Breast epithelium (tissue), 4 donors: Measurements from ENCODE around the gene PRSS57. TPM values are rescaled to one million over a fixed set of nuclear protein-coding genes. Genes with fewer than 3 reads are reported as not detected.

Experiments
- DNase-seq, 2 donors: peaks; one replicate each; pipeline ENCODE4 v3.0.0-alpha.2; 2019; ENCODE audit warnings: low spot score in 2 of 2
- H3K27ac ChIP-seq, 2 donors: fragments of 200-600 bp; sonication (generic) in 1 of 2; one replicate each; pipeline ENCODE4 v1.5.1; 2016 to 2019; ENCODE audit warnings: mild to moderate bottlenecking in 1 of 2
- H3K27me3 ChIP-seq, 2 donors: fragments of 200-600 bp; sonication (generic) in 1 of 2; one replicate each; pipeline versions ENCODE4 v1.5.1 to v1.6.0; 2017 to 2019; ENCODE audit warnings: control low read depth in 1 of 2, mild to moderate bottlenecking in 1 of 2
- H3K36me3 ChIP-seq: fragments of 200-600 bp; one replicate; pipeline ENCODE4 v1.5.1; 2019
- H3K4me1 ChIP-seq, 2 donors: fragments of 200-600 bp; sonication (generic); one replicate each; pipeline ENCODE4 v1.5.1; 2016 to 2019; ENCODE audit warnings: control low read depth in 1 of 2
- H3K4me3 ChIP-seq, 3 donors: fragments of 200-600 bp; sonication (generic); 1 replicate in 2 of 3; 2 replicates in 1 of 3; pipeline ENCODE4 v1.5.1; 2016 to 2019; ENCODE audit warnings: mild to moderate bottlenecking in 3 of 3, moderate library complexity in 2 of 3
- H3K9me3 ChIP-seq, 2 donors: fragments of 200-600 bp; sonication (generic) in 1 of 2; one replicate each; pipeline ENCODE4 v1.5.1; 2016 to 2019; ENCODE audit warnings: control low read depth in 1 of 2
- POLR2A ChIP-seq: fragments of 450-650 bp; IDR thresholded peaks from one replicate; pipeline ENCODE4 v1.6.1; 2016; ENCODE audit warnings: antibody characterized with exemption, mild to moderate bottlenecking, moderate library complexity
- POLR2AphosphoS5 ChIP-seq, 3 donors: sonication (generic); formaldehyde crosslinking; IDR thresholded peaks; one replicate each; pipeline ENCODE4 v1.6.1; 2017; ENCODE audit warnings: antibody characterized with exemption in 3 of 3
- intact Hi-C: fragments of 100-400 bp; cut with DNase I; formaldehyde crosslinking; loops from one replicate; pipeline ENCODE4 v1.15.1; 2023; ENCODE audit warnings: low total_unique reads
- total RNA-seq, 3 donors: library from RNA; depleted of rRNA; stranded (reverse); fragments of >200 nt; gene quantifications; one replicate each; pipeline ENCODE4 v1.1.0, GENCODE V29; 2016
- TF ChIP-seq, protein P1 (sequence below), 3 donors: fragments of 450-650 bp; IDR thresholded peaks; one replicate each; pipeline ENCODE4 v1.5.1; 2016 to 2017; ENCODE audit warnings: antibody characterized with exemption in 3 of 3, mild to moderate bottlenecking in 3 of 3, moderate library complexity in 3 of 3

PRSS57 gene
- total RNA-seq, 3 donors from 2014 or later: not detected

DNA sequence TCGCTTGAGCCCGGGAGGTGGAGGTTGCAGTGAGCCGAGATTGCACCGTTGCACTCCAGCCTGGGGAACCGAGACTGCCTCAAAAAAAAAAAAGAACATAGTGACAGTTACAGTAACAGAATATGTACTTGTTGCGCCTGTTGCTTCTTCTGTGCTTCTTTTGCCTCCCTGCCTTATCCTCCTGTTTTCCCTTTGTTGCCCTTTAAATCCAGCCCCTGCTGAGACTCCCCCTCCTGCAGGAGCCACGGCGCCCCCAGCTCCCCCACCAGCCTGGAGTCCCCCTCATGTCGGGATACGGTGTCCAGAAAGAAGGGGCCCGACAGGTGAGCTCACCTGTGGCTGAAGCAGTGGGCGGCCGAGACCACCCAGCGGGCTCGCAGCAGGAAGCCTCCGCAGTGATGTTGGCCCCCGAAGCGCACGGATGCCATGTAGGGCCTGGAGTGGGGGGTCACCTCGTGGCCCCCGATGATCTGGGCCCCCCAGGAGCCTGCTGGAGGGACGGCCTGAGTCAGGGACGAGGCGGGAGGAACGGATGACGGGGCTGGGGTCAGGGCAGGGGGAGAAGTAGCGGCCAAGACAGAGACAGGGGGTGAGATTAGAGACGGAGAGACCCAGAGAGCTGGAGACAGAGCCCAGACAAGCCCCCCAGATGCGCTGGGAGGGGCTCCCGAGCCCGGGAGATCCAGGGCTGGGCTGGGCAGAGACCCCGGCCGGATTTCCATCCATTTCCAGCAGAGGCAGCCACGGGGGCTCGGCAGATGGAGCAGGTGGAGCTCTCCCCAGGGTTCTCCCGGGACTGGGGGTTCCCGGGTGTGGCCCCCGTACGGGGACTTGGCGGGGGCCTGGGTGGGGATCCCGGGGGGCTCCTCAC lies 536 bp downstream of the PRSS57 start:
- no peaks in the 10 kb centered on the region for H3K9me3 ChIP-seq
- no peaks in the 10 kb centered on the region for H3K4me1 ChIP-seq
- H3K4me3 ChIP-seq: no peak overlapping the region
- no peaks in the 10 kb centered on the region for H3K36me3 ChIP-seq
- intact Hi-C loops: no loop called here
- peaks cover 0 to 13% of the 10 kb centered on the region in 2 donors for H3K27me3 ChIP-seq
- no peak for DNase-seq
- TF ChIP-seq POLR2A: no peak
- H3K27ac ChIP-seq: no peak overlapping the region

DNA sequence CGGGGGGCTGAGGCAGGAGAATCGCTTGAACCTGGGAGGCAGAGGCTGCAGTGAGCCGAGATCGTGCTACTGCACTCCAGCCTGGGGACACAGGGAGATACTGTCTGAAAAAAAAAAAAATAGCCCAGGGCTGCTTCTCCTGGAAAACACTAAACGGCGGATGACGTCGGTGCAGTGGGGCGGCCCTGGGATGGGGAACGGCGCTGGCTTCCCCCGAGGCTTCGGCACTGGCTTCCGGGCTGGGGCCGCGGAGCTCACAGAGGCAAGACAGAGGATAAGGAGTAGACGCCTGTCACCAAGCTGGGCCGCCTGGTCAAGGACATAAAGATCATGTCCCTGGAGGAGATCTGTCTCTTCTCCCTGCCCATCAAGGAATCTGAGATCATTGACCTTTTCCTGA lies 5.0 kb downstream of the PRSS57 start:
- H3K4me3 ChIP-seq: no peak overlapping the region
- no peaks in the 10 kb centered on the region for H3K36me3 ChIP-seq
- H3K27ac ChIP-seq: no peak overlapping the region
- no peak for TF ChIP-seq POLR2AphosphoS5 (IDR thresholded peaks at IDR 0.05)
- TF ChIP-seq, protein P1, sequence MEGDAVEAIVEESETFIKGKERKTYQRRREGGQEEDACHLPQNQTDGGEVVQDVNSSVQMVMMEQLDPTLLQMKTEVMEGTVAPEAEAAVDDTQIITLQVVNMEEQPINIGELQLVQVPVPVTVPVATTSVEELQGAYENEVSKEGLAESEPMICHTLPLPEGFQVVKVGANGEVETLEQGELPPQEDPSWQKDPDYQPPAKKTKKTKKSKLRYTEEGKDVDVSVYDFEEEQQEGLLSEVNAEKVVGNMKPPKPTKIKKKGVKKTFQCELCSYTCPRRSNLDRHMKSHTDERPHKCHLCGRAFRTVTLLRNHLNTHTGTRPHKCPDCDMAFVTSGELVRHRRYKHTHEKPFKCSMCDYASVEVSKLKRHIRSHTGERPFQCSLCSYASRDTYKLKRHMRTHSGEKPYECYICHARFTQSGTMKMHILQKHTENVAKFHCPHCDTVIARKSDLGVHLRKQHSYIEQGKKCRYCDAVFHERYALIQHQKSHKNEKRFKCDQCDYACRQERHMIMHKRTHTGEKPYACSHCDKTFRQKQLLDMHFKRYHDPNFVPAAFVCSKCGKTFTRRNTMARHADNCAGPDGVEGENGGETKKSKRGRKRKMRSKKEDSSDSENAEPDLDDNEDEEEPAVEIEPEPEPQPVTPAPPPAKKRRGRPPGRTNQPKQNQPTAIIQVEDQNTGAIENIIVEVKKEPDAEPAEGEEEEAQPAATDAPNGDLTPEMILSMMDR (IDR thresholded peaks at IDR 0.05): no peak
- no peak for TF ChIP-seq POLR2A
- no peaks in the 10 kb centered on the region for H3K9me3 ChIP-seq
- H3K27me3 ChIP-seq: peaks cover 0 to under 1% of the 10 kb centered on the region in 2 donors
- H3K4me1 ChIP-seq: no peaks in the 10 kb centered on the region
- DNase-seq: no peak
- intact Hi-C loops: no loop called here

DNA sequence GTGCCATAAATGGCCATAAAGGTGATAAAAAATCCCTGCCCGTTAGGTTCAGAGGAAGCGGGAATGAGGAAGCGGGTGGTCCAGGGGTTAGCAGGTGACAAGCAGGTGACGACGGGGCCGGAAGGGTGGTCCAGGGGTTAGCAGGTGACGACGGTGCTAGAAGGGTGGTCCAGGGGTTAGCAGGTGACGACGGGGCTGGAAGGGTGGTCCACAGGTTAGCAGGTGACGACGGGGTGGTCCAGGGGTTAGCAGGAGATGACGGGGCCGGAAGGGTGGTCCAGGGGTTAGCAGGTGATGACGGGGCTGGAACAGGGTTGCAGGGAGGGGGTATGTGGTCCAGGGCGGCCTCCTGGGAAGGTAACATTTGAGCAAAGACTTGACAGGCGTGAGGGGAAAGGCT lies 6.3 kb downstream of the PRSS57 start:
- H3K4me1 ChIP-seq: no peaks in the 10 kb centered on the region
- no peaks in the 10 kb centered on the region for H3K9me3 ChIP-seq
- TF ChIP-seq, protein P1 (IDR thresholded peaks at IDR 0.05): no peak
- TF ChIP-seq POLR2A (no peak), POLR2AphosphoS5 (IDR thresholded peaks at IDR 0.05) (no peak)
- no peak for DNase-seq
- H3K4me3 ChIP-seq: no peak overlapping the region
- intact Hi-C loops: no loop called here
- H3K27ac ChIP-seq: no peak overlapping the region
- no peaks in the 10 kb centered on the region for H3K27me3 ChIP-seq
- no peaks in the 10 kb centered on the region for H3K36me3 ChIP-seq

DNA sequence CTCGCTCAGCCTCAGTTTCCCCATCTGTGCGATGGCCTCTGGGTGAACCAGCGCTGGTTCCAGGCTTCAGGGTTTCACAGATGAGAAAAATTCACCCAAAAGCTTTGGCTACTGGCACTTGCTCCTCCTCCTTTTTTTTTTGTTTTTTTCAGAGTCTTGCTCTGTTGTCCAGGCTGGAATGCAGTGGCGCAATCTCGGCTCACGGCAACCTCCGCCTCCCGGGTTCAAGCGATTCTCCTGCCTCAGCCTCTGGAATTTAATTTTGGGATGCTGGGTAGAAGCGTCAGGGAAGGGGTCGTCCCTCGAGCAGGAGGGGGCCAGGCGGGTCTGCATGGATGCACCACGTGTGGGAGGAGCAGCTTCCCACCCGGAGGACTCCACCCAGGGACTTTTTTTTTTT lies 7.0 kb downstream of the PRSS57 start:
- no peaks in the 10 kb centered on the region for H3K4me1 ChIP-seq
- H3K36me3 ChIP-seq: no peaks in the 10 kb centered on the region
- DNase-seq: peak in 1 of 2 donors; percentile 44
- no peaks in the 10 kb centered on the region for H3K9me3 ChIP-seq
- no peaks in the 10 kb centered on the region for H3K27me3 ChIP-seq
- no peak overlapping the region for H3K4me3 ChIP-seq
- H3K27ac ChIP-seq: no peak overlapping the region
- intact Hi-C loops: no loop called here
- TF ChIP-seq POLR2A (no peak), POLR2AphosphoS5 (IDR thresholded peaks at IDR 0.05) (no peak)
- TF ChIP-seq, protein P1 (IDR thresholded peaks at IDR 0.05): no peak

DNA sequence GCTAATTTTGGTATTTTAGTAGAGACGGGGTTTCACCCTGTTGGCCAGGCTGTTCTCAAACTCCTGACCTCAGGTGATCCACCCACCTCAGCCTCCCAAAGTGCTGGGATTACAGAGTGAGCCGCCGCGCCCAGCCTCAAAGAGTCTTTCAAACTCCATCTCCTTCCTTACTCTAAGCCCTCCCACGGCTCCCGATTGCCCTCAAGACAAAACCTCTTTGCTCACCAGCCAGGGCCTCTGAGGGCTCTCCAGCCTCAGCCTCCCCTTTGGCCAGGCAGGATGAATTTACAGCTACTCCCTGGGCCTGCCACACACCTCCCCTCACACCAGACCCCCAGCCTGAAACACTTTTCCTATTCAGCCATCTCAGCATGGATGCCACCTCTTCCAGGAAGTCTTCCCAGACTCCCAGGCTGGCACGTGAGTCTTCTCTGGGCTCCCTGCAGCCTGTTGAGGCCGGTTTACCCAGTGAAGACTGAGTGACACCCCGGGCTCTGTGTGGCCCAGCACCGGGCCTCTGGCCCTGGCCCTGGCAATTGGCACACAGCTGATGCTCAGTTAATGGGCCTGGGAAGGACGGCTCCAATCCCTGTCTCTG lies 7.6 kb downstream of the PRSS57 start:
- DNase-seq: no peak
- intact Hi-C loops: no loop called here
- TF ChIP-seq POLR2A (no peak), POLR2AphosphoS5 (IDR thresholded peaks at IDR 0.05) (no peak)
- TF ChIP-seq, protein P1 (IDR thresholded peaks at IDR 0.05): no peak

More for the DNA sequence above, 7.6 kb downstream of the PRSS57 start:
- H3K27me3 ChIP-seq: no peaks in the 10 kb centered on the region
- no peaks in the 10 kb centered on the region for H3K36me3 ChIP-seq
- no peaks in the 10 kb centered on the region for H3K4me1 ChIP-seq
- H3K9me3 ChIP-seq: no peaks in the 10 kb centered on the region
- no peak overlapping the region for H3K4me3 ChIP-seq
- no peak overlapping the region for H3K27ac ChIP-seq
